GM12873 (cell line): ENCODE results near the gene STEAP3.
A peak's percentile ranks its signal among the peaks of the same experiment; 100 is the strongest.

Experiments used
- TF ChIP-seq, protein P1 (sequence below): IDR thresholded peaks from 2 replicates; pipeline ENCODE4 v1.5.1; 2012; ENCODE audit warnings: low read depth, mild to moderate bottlenecking, moderate library complexity, low read length, control low read depth; ENCODE audit not compliant: insufficient read depth; ENCODE audit errors: missing control alignments

The STEAP3 gene

DNA sequence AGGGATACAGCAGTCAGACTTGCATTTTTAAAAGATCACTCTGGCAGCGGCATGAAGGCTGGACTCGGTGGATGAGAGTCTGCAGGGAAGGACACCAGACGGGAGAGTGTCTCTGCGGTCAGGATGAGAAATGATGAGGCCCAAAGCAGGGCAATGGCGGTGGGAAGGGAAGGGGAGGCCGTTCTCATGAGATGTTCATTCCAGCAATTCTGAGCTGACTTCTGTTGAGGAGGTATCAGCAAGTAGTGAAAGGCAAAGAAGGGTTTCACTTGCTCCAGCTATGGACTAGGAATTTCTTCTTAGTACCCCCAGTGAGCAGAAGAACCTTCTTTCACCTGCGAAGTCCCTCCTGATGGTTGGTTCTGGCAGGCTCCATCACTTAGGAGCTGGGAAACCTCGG is 63.0 kb downstream of the STEAP3 start:
- TF ChIP-seq, protein P1, sequence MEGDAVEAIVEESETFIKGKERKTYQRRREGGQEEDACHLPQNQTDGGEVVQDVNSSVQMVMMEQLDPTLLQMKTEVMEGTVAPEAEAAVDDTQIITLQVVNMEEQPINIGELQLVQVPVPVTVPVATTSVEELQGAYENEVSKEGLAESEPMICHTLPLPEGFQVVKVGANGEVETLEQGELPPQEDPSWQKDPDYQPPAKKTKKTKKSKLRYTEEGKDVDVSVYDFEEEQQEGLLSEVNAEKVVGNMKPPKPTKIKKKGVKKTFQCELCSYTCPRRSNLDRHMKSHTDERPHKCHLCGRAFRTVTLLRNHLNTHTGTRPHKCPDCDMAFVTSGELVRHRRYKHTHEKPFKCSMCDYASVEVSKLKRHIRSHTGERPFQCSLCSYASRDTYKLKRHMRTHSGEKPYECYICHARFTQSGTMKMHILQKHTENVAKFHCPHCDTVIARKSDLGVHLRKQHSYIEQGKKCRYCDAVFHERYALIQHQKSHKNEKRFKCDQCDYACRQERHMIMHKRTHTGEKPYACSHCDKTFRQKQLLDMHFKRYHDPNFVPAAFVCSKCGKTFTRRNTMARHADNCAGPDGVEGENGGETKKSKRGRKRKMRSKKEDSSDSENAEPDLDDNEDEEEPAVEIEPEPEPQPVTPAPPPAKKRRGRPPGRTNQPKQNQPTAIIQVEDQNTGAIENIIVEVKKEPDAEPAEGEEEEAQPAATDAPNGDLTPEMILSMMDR, result no peak

DNA sequence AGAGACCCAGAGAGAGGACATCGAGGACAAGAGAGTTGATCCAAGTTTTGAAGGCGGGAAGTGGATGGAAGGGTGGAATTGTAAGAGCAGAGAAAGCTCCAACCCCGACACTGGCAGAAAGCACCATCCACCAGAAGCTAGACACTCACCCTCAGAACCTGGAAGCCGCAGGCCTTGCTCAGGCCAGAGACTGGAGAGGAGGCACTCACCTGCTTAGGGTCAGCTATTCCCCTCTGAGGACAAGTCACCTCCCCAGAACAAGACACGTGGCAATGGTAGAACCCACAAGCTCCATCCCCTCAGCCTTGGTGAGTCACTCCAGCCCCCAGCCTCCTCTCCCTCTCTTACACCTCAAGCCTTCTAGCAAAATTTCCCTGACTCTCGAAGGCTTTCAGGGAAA is 64.9 kb downstream of the STEAP3 start:
- TF ChIP-seq, protein P1, result no peak

DNA sequence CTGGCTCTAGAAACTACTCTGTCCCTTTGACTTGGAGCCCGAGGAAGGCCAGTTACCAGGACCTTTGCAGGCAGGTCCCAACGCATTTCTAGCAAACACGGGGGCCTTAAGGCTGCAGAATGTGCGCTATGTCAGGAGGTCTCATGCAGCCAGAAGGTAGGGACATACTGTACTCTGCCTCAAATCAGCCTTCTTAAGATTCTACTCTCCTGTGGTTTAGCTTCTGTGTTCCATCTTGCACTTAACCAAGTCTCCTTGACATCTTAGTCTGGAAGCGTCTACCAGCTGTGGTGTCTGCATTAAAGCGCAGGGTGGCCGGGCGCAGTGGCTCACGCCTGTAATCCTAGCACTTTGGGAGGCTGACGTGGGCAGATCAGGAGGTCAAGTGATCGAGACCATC is 65.5 kb downstream of the STEAP3 start:
- TF ChIP-seq, protein P1, result no peak

DNA sequence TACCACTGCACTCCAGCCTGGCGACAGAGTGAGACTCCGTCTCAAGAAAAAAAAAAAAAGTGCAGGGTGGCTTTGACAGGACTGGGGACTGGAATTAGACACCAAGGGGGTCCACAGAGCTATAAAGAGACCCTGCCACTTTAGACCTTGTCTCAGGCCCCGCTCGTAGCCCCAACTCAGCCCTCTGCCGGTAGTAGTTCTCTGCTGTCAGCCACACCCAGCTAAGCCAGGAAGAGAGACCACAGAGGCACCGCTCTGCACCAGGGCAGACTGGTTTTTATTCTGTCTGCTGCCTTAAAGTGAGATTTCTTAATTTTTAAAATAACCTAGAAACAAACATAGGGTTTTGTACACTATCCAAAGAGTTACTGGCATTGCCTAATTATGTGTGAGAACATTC is 66.0 kb downstream of the STEAP3 start:
- TF ChIP-seq, protein P1, result no peak

DNA sequence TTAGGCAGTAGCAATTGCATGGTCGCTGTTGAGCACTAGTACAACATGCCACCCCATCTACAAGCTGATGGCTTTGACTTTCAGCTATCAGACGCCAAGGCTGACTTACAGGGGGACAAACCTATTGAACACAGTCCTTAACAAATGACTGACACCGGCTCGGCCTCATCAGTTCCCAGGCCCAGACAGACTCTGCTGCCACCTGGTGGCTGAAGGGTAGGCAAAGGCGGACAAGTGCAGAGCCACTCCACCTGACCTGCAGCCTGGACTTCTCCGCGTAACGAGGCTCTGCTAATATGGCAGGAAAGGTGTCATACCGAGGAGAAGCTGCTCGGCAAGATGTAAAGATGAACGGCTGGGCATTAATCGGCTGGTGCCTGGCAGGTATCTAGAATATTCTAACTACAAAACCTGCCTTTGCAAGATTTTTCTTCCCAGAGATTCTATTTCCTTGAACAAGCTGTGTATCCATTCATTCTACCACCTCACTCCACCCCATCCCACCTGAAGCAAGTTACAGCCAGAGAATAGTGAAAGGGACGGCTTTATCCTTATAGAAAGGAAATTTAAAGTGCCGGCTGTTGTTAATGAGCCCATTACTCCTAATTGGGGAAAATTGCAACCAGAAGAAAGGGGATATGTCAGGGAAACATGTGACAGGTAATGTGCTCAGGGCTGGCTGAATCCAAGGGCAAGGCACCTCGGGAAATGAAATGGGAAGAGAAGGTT is 67.4 kb downstream of the STEAP3 start:
- TF ChIP-seq, protein P1, result peak; percentile 89

DNA sequence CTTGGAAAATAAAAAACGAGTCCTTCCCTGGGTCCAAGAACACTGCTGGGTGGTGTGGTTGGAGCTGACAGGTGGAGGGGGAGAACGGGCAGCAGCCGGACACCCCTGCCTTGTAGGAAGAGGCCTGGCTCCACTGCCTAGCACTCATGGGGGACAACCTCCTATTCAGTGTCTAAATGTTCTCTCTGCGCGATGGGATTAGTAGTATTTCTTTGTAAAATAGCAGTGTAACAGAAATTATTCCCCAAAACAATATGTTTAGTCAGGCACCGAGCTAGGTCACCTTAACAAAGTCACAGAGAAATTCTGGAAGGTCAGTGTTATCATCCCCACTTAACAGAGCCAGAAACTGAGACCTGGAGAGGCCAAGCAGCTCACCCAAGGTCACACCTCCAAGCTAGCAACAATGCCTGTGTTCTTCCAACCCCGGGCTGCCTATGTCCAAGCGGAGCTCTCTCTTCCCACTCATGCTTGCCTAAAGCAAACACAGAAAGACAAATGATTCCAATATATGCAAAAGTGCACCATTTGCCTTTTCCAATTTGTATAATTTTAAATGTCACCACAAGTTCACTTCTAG is 68.0 kb downstream of the STEAP3 start:
- TF ChIP-seq, protein P1, result no peak

DNA sequence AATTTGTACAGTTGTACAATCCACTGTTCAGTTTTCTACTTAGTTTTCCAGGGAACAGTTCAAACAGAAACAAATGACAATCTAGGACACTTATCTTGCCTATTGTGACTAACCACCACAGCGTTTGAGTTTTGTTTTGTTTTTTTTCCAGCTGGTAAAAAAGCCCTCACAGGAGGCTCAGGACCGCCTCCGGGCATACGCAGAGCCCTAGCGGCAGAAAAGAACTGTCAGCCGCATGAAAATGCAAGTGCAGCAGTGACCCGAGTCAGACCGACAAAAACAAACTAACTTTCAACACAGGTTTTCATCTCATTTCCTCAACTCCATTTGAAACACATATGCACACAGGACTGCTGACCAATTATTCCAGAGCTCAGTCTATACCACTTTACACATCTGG is 68.6 kb downstream of the STEAP3 start:
- TF ChIP-seq, protein P1, result no peak
